ENCODE measurements around the gene CHMP2A.

Gene CHMP2A

GRCh38 chr19:58572026-58572817 is 17.3 kb upstream of the CHMP2A start:
- TF ChIP-seq, protein P1, sequence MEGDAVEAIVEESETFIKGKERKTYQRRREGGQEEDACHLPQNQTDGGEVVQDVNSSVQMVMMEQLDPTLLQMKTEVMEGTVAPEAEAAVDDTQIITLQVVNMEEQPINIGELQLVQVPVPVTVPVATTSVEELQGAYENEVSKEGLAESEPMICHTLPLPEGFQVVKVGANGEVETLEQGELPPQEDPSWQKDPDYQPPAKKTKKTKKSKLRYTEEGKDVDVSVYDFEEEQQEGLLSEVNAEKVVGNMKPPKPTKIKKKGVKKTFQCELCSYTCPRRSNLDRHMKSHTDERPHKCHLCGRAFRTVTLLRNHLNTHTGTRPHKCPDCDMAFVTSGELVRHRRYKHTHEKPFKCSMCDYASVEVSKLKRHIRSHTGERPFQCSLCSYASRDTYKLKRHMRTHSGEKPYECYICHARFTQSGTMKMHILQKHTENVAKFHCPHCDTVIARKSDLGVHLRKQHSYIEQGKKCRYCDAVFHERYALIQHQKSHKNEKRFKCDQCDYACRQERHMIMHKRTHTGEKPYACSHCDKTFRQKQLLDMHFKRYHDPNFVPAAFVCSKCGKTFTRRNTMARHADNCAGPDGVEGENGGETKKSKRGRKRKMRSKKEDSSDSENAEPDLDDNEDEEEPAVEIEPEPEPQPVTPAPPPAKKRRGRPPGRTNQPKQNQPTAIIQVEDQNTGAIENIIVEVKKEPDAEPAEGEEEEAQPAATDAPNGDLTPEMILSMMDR (conservative IDR thresholded peaks at IDR 0.05) = no peak
- H3K27ac ChIP-seq = peak overlapping the region; percentile 99

- peak overlapping the region; percentile 99 for H3K27ac ChIP-seq
- TF ChIP-seq, protein P1 (conservative IDR thresholded peaks at IDR 0.05) = no peak
Observed at GRCh38 chr19:58571575-58571947, 16.7 kb upstream of the CHMP2A start.

DNA sequence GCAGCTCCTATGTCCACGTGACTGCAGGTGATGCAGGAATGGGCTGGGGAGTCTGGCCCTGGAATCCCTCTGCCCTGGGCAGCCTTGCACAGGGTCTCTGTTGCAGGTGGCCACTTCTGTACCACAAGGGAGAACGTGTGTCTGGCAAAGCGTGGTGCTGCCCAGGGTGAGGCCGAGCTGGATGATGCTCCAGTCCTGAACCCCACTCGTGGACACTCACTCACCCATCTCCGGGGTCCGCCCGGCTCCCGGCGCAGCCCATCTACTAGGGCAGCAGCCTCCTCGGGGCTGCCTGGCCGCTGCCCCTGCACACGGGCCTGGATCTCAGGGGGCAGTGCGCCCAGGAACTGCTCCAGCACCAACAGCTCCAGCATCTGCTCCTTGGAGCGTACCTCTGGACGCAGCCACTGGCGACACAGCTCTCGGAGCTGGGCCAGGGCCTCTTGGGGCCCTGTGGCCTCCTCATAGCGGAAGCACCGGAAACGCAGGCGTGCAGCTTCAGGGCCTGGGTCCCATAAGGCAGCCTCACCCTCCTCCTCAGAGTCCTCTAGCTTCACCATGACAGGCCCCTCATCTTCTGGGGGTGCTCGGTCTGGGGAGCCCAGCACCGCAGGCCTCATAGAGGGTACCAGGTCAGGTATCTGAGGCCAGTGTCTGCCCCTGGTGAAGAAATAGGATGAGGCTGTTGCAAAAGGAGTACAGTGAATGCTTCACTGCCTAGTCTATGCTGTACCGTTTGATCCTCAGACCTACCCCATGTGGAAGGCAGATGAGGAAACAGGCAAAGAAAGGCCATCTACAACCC is 16.1 kb upstream of the CHMP2A start:
- TF ChIP-seq, protein P1 (conservative IDR thresholded peaks at IDR 0.05) = no peak
- H3K27ac ChIP-seq = peak overlapping the region; percentile 99; the same call in 1 of the 2 replicates

DNA sequence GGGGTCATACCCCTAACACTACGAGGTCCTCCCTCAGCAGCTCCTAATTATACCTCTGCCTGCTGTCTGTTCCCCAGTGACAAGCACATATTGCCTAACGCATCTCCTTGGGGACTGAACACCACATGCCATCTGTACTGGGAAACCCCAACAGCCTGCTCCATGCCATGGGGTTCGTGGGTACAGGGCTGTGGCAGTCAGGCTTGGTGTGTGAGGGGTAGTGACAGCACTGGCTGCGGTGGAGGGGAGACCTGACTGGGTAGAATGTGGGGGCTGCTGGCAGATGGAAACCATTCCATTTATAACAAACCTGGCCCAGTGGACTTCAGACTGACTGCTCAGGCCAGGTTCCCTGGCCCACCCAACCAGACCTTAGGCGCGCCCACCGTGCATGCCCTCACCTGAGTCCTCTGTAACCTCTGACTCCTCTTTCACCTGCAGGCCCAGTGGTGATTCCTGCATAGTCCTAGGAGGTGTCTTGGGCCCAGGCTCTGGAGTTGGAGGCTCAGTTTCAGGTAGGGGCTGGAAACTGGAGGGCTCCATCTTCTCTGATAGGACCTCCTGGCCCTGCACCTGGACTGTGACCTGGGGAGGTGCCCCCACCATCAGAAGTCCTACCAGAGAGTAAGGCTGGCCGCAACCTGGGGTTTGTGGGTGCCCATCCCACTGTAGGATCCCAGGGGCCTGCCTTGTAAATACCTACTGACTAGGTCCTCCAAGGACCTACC is 15.2 kb upstream of the CHMP2A start:
- no peak overlapping the region for H3K27ac ChIP-seq
- TF ChIP-seq, protein P1 (conservative IDR thresholded peaks at IDR 0.05) = no peak

- H3K27ac ChIP-seq = no peak overlapping the region
- TF ChIP-seq, protein P1 (conservative IDR thresholded peaks at IDR 0.05) = no peak
Observed at GRCh38 chr19:58569191-58569942, 14.5 kb upstream of the CHMP2A start.

GRCh38 chr19:58568453-58569130 is 13.7 kb upstream of the CHMP2A start:
- TF ChIP-seq, protein P1 (conservative IDR thresholded peaks at IDR 0.05) = no peak
- no peak overlapping the region for H3K27ac ChIP-seq

Measured in VCaP (cell line).